ENCODE results near the gene TPH2.
A peak's percentile ranks its signal among the peaks of the same experiment; 100 is the strongest.

Gene TPH2

DNA sequence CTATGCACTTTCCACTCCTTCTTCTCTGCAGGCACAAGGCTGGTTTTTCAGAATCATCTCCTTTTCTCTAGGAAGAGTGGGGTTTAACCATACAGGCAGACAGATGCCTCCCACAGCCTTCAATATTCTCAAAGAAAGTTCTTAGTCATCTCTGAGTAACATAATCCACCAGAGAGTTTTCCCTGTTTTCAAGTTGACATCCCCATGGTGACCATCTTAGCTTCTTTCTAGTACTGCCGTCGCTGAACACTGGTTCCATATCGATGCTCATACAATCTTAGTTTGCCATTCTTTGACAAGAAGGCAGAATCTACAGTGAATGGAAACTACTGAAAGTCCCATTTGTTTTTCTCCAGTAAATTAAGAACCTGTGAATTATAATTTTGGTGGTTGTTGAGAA is 28.6 kb downstream of the TPH2 start:
- no peak for FAIRE-seq

DNA sequence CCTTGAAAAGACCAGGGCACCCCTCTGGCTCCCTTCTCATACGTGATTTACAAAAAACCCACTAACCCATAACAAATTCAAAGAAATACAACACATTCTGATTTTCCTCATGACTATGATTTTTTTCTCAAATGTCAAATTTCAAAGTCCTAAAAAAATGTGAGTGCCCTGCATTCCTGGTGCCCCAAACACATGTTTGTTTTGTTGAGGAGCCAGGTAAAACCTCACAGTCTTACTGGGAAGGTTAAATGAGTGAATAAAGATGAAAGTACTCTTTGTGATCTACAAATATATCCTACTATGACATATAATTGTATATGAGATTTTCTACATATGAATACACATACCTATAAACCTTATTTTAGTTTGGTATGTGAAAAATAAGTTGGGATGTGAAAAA is 30.7 kb downstream of the TPH2 start:
- FAIRE-seq, result no peak

DNA sequence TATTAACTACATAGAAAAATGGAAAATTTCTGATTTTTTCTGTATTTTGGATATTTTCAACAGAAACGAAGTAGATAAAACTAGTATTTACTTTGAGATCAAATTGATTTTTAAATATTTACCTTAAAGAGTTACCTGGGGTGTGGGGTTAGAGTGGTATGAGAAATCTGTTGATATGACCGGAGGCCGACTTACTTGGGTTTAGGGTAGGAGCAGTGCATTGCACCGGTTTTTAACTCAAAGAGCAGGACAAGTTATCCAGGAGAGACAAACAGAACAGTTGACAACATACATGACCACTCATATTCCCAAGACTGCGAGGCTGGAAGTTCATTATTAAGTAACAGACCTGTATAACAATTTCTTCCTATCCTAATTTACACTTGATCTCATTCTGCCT is 31.4 kb downstream of the TPH2 start:
- FAIRE-seq, result no peak

DNA sequence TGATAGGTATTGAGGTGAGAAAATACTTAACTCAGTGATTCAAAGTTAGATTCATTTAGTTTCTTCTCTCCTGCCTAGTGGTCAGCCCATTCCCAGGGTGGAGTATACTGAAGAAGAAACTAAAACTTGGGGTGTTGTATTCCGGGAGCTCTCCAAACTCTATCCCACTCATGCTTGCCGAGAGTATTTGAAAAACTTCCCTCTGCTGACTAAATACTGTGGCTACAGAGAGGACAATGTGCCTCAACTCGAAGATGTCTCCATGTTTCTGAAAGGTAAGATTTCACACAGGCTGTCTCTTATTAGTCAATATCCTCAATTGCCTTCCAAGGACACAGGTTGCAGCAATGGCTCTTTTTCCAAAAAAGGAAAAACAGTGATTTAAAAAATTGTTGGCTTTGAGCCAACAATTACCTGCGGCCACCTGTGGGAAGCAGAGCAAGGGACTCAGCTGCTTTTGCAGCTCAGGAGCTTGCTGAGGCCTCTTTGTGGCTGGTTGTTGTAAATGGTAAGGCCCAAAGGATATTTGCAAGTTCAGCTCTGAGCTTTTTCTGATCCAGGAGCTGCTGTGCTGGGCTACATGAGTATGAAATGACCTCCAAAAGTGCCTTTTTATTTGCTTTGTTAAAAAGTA is 33.9 kb downstream of the TPH2 start:
- no peak for FAIRE-seq

- FAIRE-seq, result no peak
These were observed 35.0 kb downstream of the TPH2 start for GRCh38 chr12:71973687-71974086.

- no peak for FAIRE-seq
These were observed 41.9 kb downstream of the TPH2 start for GRCh38 chr12:71980538-71980937.

DNA sequence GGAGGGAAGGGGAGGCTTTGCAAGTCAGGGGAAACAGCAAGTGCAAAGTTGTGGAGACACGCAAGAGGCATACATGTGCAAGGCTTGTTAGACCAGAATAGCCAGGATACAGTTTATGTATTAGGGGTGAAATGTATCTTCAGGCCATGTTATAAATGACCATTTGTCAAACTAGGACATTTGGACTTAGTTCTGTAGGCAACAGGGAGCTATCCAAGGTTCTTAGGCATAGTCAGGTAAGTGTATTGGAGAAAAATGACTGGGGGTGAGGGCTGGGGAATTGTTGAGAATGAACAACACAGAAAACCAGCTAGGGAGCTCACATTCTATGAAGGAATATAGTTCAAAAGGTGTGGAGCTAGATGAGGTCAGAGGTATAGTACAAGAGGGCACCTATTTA is 42.5 kb downstream of the TPH2 start:
- FAIRE-seq, result no peak

DNA sequence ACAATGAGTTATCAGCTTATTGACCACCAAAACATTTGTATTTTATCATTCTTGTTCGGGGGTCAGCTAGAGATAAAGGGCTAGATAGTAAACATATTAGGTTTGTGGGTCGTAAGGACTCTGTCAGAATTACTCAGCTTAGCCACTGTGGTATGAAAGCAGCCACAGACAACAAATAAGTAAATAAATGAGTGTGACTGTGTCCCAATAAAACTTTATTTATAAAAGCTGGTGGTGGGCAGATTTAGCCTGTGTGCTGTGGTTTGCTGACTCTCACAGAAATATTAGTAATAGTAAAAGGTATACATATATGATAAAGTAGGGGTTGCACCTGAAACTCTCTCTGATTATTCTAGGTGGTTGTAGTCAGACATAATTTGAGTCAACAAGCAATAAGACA is 56.1 kb downstream of the TPH2 start:
- no peak for FAIRE-seq

GRCh38 chr12:71999795-72000194 is 61.1 kb downstream of the TPH2 start:
- FAIRE-seq, result no peak

DNA sequence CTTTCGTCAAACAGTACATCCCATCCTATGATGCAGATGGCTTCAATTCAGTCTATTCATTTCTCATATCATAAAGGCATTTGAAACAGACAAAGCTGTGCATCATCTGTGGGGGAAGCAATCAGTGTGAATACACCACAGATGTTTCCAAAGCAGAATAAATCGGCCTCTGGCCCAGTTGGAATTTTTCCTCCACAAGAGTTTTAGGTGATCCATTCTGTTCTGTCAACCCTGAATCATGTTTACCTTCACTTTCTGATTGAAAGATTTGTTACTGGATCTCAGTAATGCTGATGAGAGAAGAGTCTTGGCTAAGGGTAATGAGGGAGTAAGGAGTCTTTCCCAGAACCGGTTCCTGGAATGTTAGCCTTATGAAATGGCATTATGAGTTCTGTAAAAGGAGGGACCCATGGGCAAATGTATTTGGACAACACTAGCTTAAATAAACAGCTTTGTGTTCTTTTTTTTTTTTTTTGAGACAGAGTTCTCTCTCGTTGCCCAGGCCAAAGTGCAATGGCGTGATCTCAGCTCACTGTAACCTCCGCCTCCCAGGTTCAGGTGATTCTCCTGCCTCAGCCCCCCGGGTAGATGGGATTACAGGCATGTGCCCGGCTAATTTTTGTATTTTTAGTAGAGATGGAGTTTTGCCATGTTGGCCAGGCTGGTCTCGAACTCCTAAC is 62.5 kb downstream of the TPH2 start:
- no peak for FAIRE-seq

DNA sequence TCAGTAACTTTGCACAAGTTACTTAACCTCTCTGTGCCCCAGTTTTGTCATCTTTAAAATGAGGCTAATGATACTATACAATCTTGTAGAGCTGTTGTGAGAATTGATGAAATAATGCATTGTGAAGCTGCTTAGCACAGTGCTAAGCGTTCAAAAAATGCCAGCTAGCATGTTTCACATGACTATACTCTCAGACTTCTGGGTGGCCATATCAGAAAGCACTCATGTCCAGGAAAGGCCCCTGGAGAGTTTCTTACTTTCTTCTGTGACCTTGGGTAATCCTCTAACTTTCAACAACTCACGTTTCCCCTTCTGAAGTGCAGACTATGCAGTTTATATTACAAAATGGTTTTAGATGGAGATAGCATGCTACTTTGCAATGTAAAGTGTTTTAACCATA is 68.1 kb downstream of the TPH2 start:
- FAIRE-seq, result no peak

DNA sequence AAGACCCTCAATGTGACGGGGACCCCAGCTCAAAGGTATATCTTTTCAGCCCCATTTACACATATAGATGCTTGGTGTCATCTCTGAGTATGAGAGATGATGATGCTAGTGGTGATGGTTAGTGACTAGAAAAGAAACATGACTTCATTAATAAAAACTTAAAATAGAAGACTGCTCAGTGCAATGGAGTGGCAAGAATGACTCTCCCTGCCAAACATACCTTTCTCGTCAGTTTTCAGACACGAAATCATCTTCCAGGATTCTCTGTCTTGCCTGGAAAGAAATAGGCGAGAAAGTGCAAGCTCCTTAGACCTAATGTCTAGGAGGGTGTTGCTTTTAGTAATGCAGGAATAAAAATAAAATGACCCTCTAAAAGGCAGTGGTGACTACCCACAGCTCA is 71.7 kb downstream of the TPH2 start:
- FAIRE-seq, result no peak

DNA sequence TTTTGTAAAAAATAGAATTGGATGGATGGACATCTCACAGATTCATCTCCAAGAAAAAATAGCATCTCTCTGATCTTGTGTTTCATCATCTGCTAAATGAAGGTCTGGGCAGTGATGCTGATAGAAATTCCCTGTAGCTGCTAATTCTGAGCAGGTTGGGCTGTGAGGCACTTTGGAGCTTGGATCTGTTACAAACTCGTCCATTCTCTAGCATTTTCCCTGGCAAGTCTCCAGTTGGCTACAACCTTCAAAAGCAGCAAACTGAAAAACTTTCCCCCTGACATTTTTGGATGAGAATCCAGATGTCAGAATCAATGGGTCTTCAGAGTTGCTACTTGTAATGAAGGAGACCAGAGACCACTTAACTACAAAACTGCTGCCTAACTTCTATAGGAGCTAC is 72.7 kb downstream of the TPH2 start:
- no peak for FAIRE-seq

- no peak for FAIRE-seq
These were observed 74.2 kb downstream of the TPH2 start for GRCh38 chr12:72012874-72013273.

- no peak for FAIRE-seq
These were observed 77.2 kb downstream of the TPH2 start for GRCh38 chr12:72015895-72016294.

DNA sequence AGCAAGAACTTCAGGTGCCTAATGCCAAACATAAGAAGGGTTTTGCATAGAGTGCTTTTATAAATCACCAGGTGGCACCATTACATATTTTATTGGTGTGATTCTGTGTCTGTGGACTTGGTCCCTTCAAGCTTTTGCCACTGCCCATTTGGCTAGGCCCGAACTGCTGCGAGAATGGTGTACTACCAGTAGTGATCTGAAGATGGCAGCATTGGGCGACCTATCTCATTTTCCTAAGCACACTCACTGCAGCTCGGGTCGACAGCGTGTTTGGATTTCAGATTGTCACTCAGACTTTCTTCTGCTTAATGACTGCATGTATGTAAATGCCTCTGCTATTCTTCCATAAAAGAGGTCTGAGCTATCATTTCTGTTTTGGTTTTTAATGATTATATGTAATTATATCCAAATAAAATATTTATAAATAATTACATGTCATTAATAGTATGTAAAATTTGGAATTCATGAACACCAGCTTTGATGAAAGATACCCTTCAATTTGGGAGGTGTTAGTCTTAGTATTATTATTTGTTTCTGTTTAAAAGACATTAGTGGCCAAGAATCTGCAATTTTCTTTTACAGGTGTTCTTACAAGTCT is 78.5 kb downstream of the TPH2 start:
- FAIRE-seq, result peak; percentile 94

- FAIRE-seq, result no peak
These were observed 79.4 kb downstream of the TPH2 start for GRCh38 chr12:72018036-72018435.

GRCh38 chr12:72024613-72025012 is 86.0 kb downstream of the TPH2 start:
- FAIRE-seq, result no peak

DNA sequence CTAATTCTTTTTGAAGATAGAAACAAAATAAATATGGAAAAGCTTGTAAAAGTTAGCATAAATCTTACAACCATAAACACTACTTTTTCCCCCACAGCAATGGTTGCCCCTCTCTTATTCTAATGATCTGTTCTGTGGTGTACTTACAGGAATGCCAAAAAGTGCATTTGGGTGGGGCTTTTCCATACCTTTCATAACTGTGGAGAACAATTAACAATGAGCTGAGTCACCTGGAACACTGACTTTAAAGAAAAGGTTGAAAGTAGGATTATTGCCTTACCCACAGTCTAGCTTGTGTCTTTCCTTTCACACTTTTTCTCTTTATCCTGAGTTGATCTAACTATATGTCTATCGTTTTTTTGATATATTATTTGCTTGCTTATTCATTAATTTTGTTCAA is 86.9 kb downstream of the TPH2 start:
- no peak for FAIRE-seq

DNA sequence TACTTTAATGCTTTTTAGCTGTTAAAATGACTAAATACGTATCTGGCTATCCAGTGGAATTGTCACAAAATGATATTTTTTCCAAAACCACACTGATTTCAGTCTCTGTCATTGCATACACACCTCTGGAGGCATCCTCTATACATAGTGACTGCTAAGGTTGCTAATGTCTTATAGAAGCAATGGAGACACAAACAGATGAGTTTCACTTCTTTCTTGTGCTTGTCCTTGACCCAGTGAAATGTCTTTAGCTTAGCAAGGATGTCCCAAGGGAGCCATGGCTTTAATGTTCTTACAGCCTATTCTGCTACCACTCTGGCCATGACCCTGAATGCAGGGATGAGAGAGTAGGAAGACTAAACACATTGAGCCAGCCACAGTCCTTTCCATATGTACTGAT is 90.3 kb downstream of the TPH2 start:
- FAIRE-seq, result no peak

- no peak for FAIRE-seq
These were observed 91.6 kb downstream of the TPH2 start for GRCh38 chr12:72030277-72030676.

GRCh38 chr12:72031066-72031465 is 92.4 kb downstream of the TPH2 start:
- FAIRE-seq, result no peak

DNA sequence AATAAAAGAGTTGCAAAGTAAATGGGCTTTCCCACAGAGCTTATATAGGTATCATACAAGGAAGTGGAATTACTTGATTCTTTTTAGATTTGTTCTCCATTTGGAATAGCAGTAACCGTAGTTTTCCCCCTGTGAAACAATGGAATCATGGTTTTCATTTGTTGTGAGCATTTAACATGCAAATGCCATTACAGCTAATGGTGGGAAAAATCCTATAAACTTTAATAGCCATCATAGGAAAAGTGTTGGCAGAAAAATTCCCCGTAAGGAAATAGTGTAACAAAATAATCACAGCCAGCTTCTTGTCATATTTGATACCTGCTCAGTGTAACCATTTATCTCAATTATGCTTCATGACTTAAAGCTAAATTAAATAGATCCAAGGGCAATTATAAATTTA is 95.3 kb downstream of the TPH2 start:
- no peak for FAIRE-seq

- FAIRE-seq, result no peak
These were observed 97.0 kb downstream of the TPH2 start for GRCh38 chr12:72035625-72036024.

DNA sequence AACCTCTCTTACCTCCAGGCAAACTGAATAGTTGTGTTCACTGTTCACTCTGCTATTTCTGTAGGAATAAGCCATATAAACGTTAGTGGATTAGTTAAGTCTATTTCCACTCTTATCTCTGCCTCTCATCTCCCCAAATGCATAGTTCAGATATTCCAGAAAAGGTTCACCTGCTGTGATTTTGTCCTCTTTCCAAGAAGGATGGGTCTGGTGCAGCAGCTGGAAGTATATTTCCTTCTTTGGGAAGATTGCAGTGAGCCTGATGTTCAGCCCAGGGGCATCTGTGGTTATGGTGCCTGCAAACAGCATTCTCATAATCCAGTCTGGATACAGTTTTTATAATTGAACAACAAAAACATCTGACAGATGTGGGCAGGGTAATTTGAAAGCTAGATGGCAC is 97.7 kb downstream of the TPH2 start:
- FAIRE-seq, result no peak
